OCI-LY1 (cell line): Measurements from ENCODE around the gene ST14.

Experiments
- H2AFZ ChIP-seq: fragments of 200-600 bp; sonication (generic), shearing (Covaris generic); 2 replicates; pipeline ENCODE4 v1.6.0; 2014; ENCODE audit warnings: antibody characterized with exemption, mild to moderate bottlenecking, low read length
- H3F3A ChIP-seq: fragments of 200-600 bp; sonication (generic), shearing (Covaris generic); 2 replicates; pipeline ENCODE4 v1.6.0; 2014; ENCODE audit warnings: mild to moderate bottlenecking, antibody characterized with exemption, low read length, moderate library complexity; ENCODE audit not compliant: insufficient read depth
- H3K27ac ChIP-seq: fragments of 200-600 bp; sonication (generic); 2 replicates; pipeline ENCODE4 v1.5.1; 2014; ENCODE audit warnings: low read length, mixed run types, mild to moderate bottlenecking, low read depth; ENCODE audit not compliant: poor library complexity, severe bottlenecking
- H3K27me3 ChIP-seq: fragments of 200-600 bp; sonication (generic); 2 replicates; pipeline ENCODE4 v1.6.0; 2014; ENCODE audit warnings: antibody characterized with exemption, mild to moderate bottlenecking, low read length, moderate library complexity; ENCODE audit not compliant: insufficient read depth
- H3K36me3 ChIP-seq: fragments of 200-600 bp; sonication (generic); 2 replicates; pipeline ENCODE4 v1.6.1; 2014; ENCODE audit warnings: mild to moderate bottlenecking, antibody characterized with exemption, low read length, moderate library complexity, mixed read lengths; ENCODE audit not compliant: insufficient read depth
- H3K4me1 ChIP-seq: fragments of 200-600 bp; sonication (generic); 2 replicates; pipeline ENCODE4 v1.5.1; 2014; ENCODE audit warnings: mild to moderate bottlenecking, low read length, moderate library complexity; ENCODE audit not compliant: insufficient read depth, severe bottlenecking
- H3K4me2 ChIP-seq: fragments of 200-600 bp; sonication (generic), shearing (Covaris generic); 2 replicates; pipeline ENCODE4 v1.6.1; 2014; ENCODE audit warnings: low read length
- H3K4me3 ChIP-seq: fragments of 200-600 bp; sonication (generic); 2 replicates; pipeline ENCODE4 v1.5.1; 2014; ENCODE audit warnings: low read length, low read depth, mild to moderate bottlenecking, mixed read lengths; ENCODE audit not compliant: poor library complexity, severe bottlenecking
- H3K79me2 ChIP-seq: fragments of 200-600 bp; shearing (Covaris generic); 2 replicates; pipeline ENCODE4 v1.6.1; 2016; ENCODE audit warnings: mixed run types, low read length, mixed read lengths; ENCODE audit not compliant: insufficient read depth
- H3K9ac ChIP-seq: fragments of 200-600 bp; sonication (generic), shearing (Covaris generic); 2 replicates; pipeline ENCODE4 v1.6.1; 2014; ENCODE audit warnings: mild to moderate bottlenecking, low read length, mixed read lengths
- H3K9me2 ChIP-seq: fragments of 200-600 bp; sonication (generic), shearing (Covaris generic); 2 replicates; pipeline ENCODE4 v1.6.1; 2014; ENCODE audit warnings: low read depth, mild to moderate bottlenecking, low read length, mixed read lengths
- H3K9me3 ChIP-seq: fragments of 200-600 bp; shearing (Covaris generic); 2 replicates; pipeline ENCODE4 v1.6.1; 2014; ENCODE audit warnings: low read length, mixed read lengths
- H4K20me1 ChIP-seq: fragments of 200-600 bp; sonication (generic), shearing (Covaris generic); 2 replicates; pipeline ENCODE4 v1.6.0; 2016; ENCODE audit warnings: mild to moderate bottlenecking, low read length; ENCODE audit not compliant: insufficient read depth
- EZH2 ChIP-seq: fragments of 200-600 bp; sonication (generic), shearing (Covaris generic); IDR thresholded peaks from 2 replicates; pipeline ENCODE4 v1.8.0; 2017; ENCODE audit warnings: borderline replicate concordance, mixed run types, mild to moderate bottlenecking, antibody characterized with exemption, low read length, moderate library complexity, mixed read lengths
- TF ChIP-seq, protein P1 (sequence below): fragments of 200-600 bp; sonication (generic), shearing (Covaris generic); IDR thresholded peaks from 2 replicates; pipeline ENCODE4 v1.5.1; 2017; ENCODE audit warnings: mild to moderate bottlenecking, antibody characterized with exemption, low read length, moderate library complexity, mixed read lengths

Gene ST14

DNA sequence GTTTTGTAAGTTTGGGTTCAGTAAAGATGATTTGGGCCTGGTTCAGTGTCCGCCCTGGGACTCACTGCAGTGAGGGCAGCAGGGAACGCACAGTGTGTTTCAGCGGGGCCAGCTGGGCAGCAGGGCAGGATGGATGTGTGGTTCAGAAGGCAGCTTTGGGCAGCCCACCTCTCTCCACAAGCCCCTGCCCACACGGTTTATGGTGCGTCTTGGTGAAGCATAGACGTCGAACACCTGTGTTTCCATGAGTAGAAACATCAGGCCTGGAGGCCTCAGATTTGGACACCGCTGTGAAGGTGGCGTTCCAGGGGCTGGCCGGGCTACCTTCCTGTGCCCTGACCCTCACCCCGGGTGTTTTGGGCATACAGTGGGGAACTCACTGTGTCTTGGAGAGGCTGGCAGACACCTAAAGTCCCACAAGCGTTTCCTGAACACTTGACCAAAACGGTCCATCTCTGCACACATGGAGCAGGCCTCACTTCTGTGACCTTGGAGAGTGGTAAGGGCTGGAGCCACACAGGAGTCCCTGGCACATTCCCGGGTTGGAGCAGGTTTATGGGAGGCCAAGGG, 59.0 kb downstream of the ST14 start:
- H3K36me3 ChIP-seq = peaks cover 17% of the 10 kb centered on the region
- no peak overlapping the region for H3K27ac ChIP-seq
- TF ChIP-seq, protein P1, sequence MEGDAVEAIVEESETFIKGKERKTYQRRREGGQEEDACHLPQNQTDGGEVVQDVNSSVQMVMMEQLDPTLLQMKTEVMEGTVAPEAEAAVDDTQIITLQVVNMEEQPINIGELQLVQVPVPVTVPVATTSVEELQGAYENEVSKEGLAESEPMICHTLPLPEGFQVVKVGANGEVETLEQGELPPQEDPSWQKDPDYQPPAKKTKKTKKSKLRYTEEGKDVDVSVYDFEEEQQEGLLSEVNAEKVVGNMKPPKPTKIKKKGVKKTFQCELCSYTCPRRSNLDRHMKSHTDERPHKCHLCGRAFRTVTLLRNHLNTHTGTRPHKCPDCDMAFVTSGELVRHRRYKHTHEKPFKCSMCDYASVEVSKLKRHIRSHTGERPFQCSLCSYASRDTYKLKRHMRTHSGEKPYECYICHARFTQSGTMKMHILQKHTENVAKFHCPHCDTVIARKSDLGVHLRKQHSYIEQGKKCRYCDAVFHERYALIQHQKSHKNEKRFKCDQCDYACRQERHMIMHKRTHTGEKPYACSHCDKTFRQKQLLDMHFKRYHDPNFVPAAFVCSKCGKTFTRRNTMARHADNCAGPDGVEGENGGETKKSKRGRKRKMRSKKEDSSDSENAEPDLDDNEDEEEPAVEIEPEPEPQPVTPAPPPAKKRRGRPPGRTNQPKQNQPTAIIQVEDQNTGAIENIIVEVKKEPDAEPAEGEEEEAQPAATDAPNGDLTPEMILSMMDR = no peak
- no peak for TF ChIP-seq EZH2

DNA sequence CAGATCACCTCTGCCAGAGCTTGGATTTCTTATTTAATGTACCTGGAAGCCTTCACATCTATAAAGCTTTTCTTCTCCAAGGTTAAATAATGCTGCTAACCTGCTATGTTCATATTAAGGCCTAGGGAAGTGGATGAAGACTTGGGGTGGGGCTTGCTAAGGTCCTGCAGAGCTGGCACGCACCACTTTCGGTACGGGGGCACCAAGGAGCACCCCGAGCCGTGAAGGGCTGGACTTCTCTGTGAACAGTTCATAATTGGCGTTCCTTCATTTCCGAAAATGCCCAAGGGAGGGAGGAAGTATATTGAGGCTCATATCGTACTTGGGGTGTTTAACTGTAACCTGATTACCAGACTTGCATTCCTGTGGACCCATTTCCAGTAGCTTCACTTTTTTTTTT, 59.6 kb downstream of the ST14 start:
- Histone ChIP-seq H3K9me3 (no peaks in the 10 kb centered on the region), H3K4me1 (no peaks in the 10 kb centered on the region), H3K36me3 (peaks cover 12% of the 10 kb centered on the region), H3K79me2 (no peaks in the 10 kb centered on the region), H3K4me3 (no peak overlapping the region), H3K9ac (no peak overlapping the region), H3F3A (no peaks in the 10 kb centered on the region), H3K27ac (no peak overlapping the region), H3K27me3 (no peaks in the 10 kb centered on the region), H3K4me2 (no peak overlapping the region), H4K20me1 (no peaks in the 10 kb centered on the region), H2AFZ (no peak overlapping the region), H3K9me2 (no peaks in the 10 kb centered on the region)
- TF ChIP-seq, protein P1 = no peak
- TF ChIP-seq EZH2 = no peak

More for the DNA sequence above, 59.0 kb downstream of the ST14 start:
- no peaks in the 10 kb centered on the region for H3K27me3 ChIP-seq
- H3K4me2 ChIP-seq = no peak overlapping the region
- H3F3A ChIP-seq = no peaks in the 10 kb centered on the region
- H3K9me3 ChIP-seq = no peaks in the 10 kb centered on the region
- no peak overlapping the region for H2AFZ ChIP-seq
- H4K20me1 ChIP-seq = no peaks in the 10 kb centered on the region
- H3K9ac ChIP-seq = no peak overlapping the region
- H3K9me2 ChIP-seq = no peaks in the 10 kb centered on the region
- no peak overlapping the region for H3K4me3 ChIP-seq
- no peaks in the 10 kb centered on the region for H3K79me2 ChIP-seq
- no peaks in the 10 kb centered on the region for H3K4me1 ChIP-seq

DNA sequence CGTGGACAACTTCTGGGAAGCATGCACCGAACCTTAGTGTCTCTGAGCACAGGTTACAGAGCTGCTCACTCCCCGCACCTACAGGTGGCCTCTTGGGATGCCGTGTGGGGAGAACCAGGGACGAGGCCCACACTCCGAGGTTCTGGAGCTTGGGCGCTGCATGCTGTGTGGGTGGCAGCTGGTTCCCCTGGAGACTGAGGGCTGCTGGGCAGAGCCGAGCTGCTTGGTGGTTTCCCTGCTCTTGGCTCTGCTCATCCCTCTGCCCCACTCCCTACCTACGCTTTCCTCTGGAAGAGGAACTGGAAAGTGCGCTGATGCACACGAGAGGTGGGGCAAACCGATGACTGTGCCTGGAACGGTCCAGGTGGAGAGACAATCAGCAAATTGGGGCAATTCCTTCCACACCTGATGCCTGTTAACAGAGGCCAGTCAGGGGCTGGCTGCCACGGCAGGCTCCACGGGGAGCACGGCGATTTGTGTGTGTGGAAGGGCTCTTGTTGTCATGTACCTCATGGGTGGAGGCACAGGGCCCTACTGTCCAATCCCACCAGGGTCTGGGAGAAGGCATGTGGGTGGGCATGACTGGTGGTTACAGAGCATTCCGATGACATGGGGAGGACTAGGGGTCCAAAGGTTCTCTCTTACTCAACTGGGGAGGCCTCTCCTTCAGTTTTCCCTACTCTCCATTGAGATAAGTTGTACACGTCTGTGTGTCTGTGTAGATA, 60.9 kb downstream of the ST14 start:
- no peaks in the 10 kb centered on the region for H3K9me2 ChIP-seq
- H3K4me2 ChIP-seq = no peak overlapping the region
- H3F3A ChIP-seq = no peaks in the 10 kb centered on the region
- no peaks in the 10 kb centered on the region for H4K20me1 ChIP-seq
- H3K27me3 ChIP-seq = no peaks in the 10 kb centered on the region
- H3K36me3 ChIP-seq = no peaks in the 10 kb centered on the region
- H3K27ac ChIP-seq = no peak overlapping the region
- no peak overlapping the region for H3K9ac ChIP-seq
- no peak overlapping the region for H3K4me3 ChIP-seq
- no peaks in the 10 kb centered on the region for H3K79me2 ChIP-seq
- H2AFZ ChIP-seq = no peak overlapping the region
- H3K9me3 ChIP-seq = no peaks in the 10 kb centered on the region
- TF ChIP-seq, protein P1 = no peak
- TF ChIP-seq EZH2 = no peak
- H3K4me1 ChIP-seq = no peaks in the 10 kb centered on the region
